ENCODE results near the gene C12orf75.
A peak's percentile ranks its signal among the peaks of the same experiment; 100 is the strongest.

The C12orf75 gene

GRCh38 chr12:105420659-105421240 lies 90.3 kb downstream of the C12orf75 start:
- DNase-seq, result peak; percentile 74

Measured in midbrain (tissue), 1 donor.